Activated T-cell treated with anti-CD3 and anti-CD28 coated beads for 24 hours (primary cell): ENCODE data around the gene HOTAIR.
A peak's percentile ranks its signal among the peaks of the same experiment; 100 is the strongest.

ENCODE experiments used
- DNase-seq: peaks from one replicate; pipeline ENCODE4 v3.0.0-alpha.2; 2020; ENCODE audit warnings: low read depth

The HOTAIR gene

DNA sequence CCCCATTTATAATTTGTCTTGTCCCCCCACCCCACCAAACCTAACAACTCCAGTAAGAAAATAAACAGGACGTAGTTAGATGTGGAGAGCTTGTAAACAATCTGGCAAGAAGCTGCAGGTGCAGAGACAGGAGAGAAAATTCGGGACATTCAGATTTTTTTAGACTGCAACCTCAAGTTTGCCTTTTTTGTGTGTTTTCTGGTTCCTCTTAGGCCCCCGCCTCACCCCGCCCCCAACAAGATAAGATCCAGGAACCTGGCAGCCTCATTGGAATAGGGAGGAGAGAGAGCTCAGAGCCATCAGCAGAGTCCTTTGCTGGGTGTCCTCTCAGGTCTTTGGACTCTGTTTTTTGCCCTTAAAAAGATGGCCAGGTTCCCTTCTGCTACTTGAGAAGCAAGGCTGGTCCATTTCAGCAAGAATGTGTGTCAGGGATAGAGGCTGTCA is 13.1 kb upstream of the HOTAIR start:
- no peak for DNase-seq

DNA sequence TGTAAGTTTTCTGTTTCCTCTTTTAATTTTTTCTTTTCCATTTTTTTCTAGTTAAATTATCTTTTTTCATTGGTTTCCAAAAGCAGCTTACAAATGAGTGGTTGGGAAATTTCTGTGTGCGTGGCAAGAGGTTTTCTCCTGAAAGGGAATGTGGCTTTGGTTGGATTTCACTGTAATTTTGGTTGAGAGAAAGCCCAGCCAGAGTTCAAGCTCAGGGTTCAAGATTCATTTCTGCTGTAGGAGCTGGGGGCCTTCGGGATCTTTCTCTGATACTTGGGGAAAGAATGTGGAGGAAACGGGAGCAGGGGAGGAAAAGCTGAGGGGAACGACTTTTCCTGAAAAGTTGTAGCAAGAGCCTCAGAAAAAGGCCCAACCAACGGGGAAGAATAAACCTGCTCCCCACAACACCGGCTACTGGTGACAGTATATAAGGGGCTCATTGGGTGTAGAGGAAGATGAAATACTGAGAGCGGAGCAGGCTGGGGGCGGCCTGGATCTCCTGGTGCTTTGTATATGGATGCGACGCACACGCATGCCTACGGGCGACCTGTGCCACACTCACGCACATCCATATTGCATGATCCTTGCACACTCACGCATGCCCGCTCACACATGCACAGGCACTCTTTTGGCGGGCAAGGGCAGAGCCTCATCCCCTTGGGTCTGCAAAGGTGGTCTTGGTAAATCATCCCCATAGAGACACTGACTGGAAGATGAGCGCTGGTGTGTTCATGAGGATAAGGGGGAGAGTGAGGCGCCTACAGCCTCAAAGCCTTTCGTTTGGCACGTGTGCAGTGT is 12.1 kb upstream of the HOTAIR start:
- DNase-seq = no peak

DNA sequence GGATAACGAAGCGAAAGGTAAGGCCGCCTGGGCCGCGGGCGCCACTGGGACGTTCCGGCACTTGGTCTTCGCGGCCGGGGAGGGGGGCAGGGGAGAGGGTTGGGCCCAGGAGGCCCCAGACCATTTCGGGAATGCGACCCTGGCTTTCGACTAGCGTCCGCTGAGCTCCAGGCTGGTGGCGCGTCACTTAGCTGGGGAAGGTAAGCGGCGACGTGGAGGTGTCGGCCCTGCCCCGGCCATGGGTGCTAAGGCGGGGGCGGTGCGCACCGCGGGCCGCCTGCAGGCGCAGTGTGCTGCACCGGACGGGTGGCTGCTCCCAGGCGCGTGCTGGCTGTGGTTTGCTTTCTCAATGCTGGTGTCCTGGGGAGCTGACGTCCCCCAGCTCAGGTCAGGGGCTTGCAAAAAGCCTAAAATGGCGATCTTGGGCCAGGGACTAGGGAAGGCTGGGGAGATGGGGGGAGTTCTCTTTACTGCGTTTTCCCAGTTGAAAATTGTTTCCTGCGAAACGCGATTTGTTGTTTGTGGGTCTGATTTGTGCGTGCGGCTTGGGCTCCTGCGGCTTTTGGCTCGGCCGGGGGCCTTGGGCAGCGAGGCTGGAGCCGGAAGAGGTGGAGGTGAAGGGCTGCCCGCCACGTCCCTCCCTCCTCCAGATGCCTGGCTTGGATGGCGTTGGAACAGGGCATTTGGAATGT is 11.4 kb upstream of the HOTAIR start:
- no peak for DNase-seq

DNA sequence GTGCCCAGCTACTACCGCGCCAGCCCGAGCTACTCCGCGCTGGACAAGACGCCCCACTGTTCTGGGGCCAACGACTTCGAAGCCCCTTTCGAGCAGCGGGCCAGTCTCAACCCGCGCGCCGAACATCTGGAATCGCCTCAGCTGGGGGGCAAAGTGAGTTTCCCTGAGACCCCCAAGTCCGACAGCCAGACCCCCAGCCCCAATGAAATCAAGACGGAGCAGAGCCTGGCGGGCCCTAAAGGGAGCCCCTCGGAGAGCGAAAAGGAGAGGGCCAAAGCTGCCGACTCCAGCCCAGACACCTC is 10.9 kb upstream of the HOTAIR start:
- DNase-seq = no peak

DNA sequence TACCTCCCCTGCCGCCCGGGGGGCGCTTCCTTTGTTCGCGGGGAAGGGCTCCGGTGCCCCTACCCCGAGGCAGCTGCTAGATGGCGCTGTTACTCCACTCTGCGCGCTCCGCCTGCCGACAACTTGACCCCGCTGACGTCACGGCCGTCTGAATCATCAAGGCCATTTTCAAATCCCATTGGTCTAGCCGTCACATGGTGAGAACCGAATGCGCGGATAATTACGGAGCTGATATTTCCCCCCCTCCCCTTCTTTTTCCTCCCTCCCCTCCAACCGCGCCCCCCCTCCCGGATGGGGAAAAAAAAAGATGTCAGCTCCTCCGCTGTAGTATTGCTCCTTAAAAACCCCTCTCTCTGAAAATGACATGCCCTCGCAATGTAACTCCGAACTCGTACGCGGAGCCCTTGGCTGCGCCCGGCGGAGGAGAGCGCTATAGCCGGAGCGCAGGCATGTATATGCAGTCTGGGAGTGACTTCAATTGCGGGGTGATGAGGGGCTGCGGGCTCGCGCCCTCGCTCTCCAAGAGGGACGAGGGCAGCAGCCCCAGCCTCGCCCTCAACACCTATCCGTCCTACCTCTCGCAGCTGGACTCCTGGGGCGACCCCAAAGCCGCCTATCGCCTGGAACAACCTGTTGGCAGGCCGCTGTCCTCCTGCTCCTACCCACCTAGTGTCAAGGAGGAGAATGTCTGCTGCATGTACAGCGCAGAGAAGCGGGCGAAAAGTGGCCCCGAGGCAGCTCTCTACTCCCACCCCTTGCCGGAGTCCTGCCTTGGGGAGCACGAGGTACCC is 10.3 kb upstream of the HOTAIR start, which contains the start of gene HOXC10:
TSS of gene HOXC10 (plus strand) at position 246 of the 791 bp plus-strand sequence. CDS start at position 360, 114 bp downstream.
- DNase-seq = peak; percentile 75

DNA sequence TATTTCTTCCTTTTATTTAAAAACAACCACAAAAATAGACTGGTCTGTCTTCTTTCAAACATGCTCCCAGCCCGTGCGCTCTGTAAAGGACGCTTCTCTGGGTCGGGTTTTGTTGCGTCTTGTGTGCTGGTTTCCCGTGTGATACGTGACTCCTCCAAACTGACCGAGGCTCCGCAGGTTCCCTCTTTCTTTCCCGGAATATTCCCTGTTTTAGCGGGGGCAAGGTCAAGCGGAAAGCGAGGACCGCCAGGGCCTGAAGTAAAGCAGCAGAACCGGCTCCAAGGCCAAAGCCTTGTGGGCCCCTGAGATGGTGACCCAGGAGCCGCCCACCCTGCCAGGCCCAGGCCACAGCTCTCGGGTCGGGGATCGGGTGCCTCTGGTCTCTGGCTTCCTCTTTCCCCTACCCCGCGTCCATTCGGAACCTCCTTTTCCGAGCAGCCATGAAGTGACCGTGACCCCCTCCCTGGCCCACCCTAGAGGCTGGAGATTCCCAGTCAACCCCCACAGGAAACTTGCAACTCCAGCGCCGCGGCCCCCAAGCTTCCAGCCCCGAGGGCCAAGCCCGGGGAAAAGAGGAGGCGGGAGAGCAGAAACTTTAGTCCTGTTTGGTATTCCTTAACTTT is 9.3 kb upstream of the HOTAIR start:
- no peak for DNase-seq

DNA sequence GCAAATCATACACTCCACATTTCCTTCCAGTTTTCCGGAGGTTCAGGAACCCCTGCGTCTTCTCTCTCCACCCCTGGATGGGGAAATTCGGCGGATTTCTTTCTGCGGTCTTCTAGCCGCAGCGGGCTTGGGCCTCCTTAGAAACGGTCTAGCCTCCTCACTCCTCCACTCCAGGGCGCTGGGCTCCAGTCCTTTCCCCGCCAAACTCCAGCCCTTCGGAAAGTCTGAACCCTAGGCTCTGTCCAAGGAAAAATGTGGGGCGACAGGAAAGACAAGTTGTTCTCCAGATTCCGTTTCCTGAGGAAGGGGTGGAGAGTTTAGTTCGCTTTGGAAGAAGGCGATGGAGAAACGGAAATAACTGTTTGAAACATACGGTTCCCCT is 8.8 kb upstream of the HOTAIR start:
- DNase-seq = no peak

- no peak for DNase-seq
Observed at GRCh38 chr12:53982648-53983567, 8.2 kb upstream of the HOTAIR start.

- no peak for DNase-seq
Observed at GRCh38 chr12:53981634-53982565, 7.1 kb upstream of the HOTAIR start.

DNA sequence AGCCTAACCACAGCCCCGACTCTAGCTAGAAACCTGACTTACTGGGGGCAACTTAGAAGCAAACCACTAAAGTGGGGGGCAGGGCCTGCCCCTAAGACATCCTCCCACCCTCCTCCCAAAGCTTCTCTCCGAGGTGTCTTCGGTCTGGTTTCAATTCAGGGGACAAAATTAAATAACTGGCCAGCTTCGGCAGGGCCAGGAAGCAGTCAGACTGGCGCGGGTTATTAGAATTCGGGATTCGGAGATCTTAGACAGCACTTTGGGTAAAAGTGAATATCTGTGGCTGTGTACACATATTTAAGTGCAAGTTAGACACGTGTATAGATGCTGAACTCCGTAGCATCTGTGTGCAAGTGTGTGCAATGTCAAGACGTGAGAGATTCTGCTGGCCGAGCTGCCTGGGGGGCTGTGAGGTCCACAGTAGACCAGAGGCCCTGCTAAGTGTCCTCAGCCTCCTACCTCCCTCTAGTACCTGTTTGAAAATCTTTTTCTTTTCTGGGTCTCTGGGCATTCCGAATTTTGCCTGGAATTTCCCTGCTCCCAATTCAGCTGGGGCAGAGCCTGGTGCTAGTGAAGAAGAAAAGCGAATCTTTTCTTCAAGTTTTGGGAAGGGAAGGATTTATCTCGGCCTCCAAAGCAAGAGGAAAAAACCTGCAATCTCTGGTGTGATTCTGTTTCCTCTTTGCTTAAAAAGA is 6.2 kb upstream of the HOTAIR start:
- no peak for DNase-seq

DNA sequence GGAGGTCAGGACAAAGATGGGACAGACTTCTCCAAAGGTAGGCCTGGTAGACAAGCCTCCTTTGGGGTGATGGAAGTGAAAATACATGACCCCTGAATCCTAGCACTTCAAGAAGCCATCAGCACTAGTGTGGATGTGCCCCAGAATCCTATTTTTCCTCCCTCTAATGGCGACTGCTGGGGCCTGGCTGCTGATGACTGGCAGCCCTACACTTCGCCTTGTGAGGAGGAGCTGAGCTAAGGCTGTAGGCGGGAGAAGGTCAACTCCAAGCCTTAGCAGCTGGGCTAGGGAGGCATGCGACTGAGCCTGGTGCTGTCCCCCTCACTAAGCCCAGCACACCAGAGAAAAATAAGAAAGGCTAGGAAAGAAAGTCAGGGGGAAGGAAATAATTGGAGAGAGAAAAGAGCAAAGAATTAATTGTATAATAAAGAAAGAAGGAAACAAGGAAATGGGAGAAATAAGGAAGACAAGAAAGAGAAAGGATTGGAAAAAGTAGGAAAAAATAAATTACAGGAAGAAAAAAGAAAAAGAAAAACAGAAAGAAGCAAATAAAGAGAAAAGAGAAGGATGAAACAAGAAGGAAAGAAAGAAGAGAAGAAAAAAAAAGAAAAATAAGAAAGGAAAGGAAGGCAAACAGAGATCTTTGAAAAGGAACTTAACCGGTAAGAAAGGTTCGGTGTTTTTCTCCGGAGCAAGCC is 5.5 kb upstream of the HOTAIR start:
- DNase-seq = no peak

GRCh38 chr12:53978477-53979356 is 4.0 kb upstream of the HOTAIR start:
- no peak for DNase-seq

DNA sequence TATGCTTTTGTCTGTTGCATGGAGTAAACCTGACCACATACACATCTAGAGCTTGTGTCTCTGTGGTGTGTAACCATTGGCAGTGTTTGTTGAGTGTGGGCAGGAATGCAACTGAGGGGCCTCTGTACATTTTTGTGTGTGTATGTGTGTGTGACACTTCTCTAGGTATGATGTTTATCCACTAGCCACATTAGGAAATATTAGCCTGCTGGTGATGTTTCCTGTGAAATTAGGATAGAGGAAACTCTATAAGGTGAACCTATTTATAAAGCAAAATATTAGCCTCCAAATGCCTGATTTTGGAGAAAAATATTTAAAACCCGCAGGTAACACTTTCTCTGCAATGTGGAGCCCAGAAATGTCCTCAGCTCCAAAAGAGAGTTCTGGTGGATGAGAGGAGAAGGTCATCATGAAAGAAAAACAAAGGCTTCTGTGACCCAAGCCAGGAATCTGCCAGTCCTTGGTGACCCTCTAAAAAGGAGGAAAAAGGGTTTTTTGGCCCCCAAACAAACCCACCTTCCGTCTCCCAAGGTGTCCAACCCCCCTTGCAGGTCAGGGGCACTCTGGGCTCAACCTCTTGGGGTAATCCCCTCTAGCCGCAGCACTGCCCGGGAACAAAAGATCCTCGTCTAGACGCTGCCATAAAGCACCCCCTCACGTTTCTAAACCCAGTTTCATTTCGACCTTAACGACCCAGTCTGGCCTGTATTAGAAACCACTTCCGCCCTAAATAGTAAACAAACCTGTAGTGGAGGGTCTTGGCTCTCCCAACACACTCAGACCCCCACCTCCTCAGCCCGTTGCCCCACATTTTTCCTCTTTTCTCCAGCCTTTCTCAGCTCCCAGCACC is 3.1 kb upstream of the HOTAIR start:
- DNase-seq = no peak

DNA sequence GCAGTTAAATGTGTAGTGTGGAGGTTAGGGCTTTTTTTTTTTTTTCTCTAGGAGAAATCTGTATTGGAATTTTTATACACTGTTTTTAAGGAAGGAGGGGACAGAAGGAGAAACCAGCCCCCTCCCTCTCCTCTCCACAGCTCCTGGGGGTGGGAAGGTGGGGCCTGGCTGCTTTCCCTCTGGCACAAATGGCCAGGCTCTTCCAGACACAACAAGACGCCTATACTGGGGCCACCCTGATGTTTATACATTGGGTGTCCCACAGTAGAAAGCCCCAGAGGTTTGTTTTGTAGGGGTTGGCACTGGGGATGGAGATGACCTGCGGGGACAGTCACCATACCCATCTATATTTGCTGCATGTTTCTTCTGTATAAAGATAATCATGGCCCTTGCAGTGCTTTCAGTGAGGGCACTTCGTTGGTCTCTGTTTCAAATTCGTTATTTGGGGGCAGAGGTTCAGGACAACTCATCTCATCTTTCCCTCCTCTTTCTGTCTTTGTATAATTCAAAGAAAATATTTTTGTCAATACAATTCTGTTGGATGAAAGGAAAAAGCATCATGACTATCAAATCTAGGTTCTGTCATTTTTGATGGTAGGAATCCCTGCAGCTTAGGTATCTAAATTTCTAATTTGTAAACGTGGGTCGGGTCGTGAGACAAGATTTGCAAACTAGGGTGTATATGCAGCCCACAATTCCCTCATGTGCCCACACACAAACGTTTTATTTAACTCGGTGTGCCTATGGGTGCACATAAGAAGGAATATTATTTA is 2.3 kb upstream of the HOTAIR start:
- DNase-seq = no peak

DNA sequence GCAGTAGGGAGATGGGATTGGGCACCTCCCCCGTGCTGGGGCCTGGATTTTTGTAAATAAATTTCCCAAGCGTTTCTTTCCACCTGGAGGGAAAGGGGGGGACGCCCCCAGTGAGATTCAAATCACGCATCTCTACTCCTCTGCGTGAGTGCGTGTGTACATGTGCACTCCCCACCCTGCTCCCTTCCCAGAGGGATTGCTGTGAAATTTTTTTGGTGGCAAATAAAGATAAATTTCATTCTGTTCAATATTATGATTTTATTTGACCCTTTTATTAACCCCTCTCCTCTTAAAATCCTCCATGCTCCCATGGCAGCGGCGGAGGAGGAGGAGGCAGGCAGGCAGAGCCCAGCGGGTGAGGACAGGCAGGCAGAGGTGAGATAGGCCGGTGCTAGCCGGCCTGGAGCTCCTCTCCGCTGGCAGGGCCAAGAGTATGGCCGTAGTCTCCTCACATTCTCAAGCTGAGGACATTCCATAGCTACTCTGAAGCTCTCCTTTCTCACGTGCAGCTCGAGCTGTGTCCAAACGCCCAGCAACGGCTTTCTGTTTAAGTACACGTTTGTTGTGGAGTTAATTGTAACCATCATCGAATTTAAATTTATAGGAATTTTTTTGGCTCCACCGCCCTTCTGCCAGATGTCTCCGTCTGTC is 1.5 kb upstream of the HOTAIR start:
- DNase-seq = no peak
